ENCODE measurements around the gene PIP5K1B.

- TF ChIP-seq CTCF (IDR thresholded peaks at IDR 0.05; ENCODE audit: borderline replicate concordance, extremely low read depth, low read length, poor library complexity, severe bottlenecking) (no peak), EZH2 (IDR thresholded peaks at IDR 0.05; ENCODE audit: borderline replicate concordance, low read depth, low read length, severe bottlenecking) (no peak)
These were observed 290.7 kb downstream of the PIP5K1B start for GRCh38 chr9:68995776-68996175.
